HL-60 (cell line): ENCODE measurements around the gene DEGS2.
A peak's percentile ranks its signal among the peaks of the same experiment; 100 is the strongest.

Experiments
- DNase-seq, 2 experiments: peaks; one replicate each; pipeline ENCODE4 v3.0.0-alpha.2; 2010 to 2020; ENCODE audit warnings: low read depth in 1 of 2, low spot score in 1 of 2
- H3K27ac ChIP-seq: fragments of 250-450 bp; sonication (Bioruptor Pico); replicated peaks from 2 replicates; pipeline ENCODE4 v1.5.1; 2020; ENCODE audit warnings: mild to moderate bottlenecking, moderate library complexity
- H3K27me3 ChIP-seq: fragments of 250-450 bp; sonication (Bioruptor Pico); 2 replicates; pipeline ENCODE4 v1.5.1; 2021; ENCODE audit warnings: mild to moderate bottlenecking, moderate library complexity; ENCODE audit not compliant: insufficient read depth, poor library complexity, severe bottlenecking
- H3K4me3 ChIP-seq: replicated peaks from 2 replicates; pipeline ENCODE4 v1.5.1; 2011; ENCODE audit warnings: mild to moderate bottlenecking, control low read depth, low read length; ENCODE audit not compliant: insufficient read depth
- CTCF ChIP-seq: IDR thresholded peaks from one replicate; pipeline ENCODE4 v1.5.1; 2011; ENCODE audit warnings: low read length, control low read depth, inconsistent platforms; ENCODE audit not compliant: insufficient read depth
- GABPA ChIP-seq: IDR thresholded peaks from 2 replicates; pipeline ENCODE4 v1.6.1; 2012; ENCODE audit warnings: low read depth
- SPI1 ChIP-seq: IDR thresholded peaks from 2 replicates; pipeline ENCODE4 v1.6.1; 2012; ENCODE audit warnings: low read depth, mild to moderate bottlenecking, borderline replicate concordance
- microRNA-seq: library from miRNA; unstranded; fragments of <30 nt; microRNA quantifications from one replicate; pipeline ENCODE4, GENCODE V29; 2018

Gene DEGS2

GRCh38 chr14:100096656-100097055, 62.8 kb downstream of the DEGS2 start:
- no peak for DNase-seq
- no peak overlapping the region for H3K4me3 ChIP-seq
- H3K27ac ChIP-seq, result no peak overlapping the region
- H3K27me3 ChIP-seq, result no peaks in the 10 kb centered on the region
- TF ChIP-seq CTCF (no peak), GABPA (no peak), SPI1 (no peak)

Small RNAs within 50 kb of the gene (microRNA-seq; reads per million reads assigned to microRNA genes)
- gene MIR151B (6.3 reads per million, percentile 21 among the genes with 10 or more reads in this experiment), gene MIR342 (393 reads per million, percentile 82 among the genes with 10 or more reads in this experiment)
